H1 (cell line): ENCODE data around the gene CSPG5. TPM values are rescaled to one million over a fixed set of nuclear protein-coding genes. Genes with fewer than 3 reads are reported as not detected.

ENCODE experiments used
- E2F6 ChIP-seq: IDR thresholded peaks from 2 replicates; pipeline ENCODE4 v1.6.1; 2012; ENCODE audit warnings: inconsistent platforms
- polyA plus RNA-seq, 7 experiments: library from polyadenylated mRNA; depleted of rRNA in 3 of 7; stranded (reverse) in 5 of 7; unstranded in 2 of 7; fragments of >200 nt in 5 of 7; fragments of 200-250 nt in 2 of 7; gene quantifications; 1 replicate in 5 of 7; 2 replicates in 1 of 7; 4 replicates in 1 of 7; pipeline versions ENCODE4 v1.2.1 to v1.2.3, GENCODE V29; 2011 to 2013; ENCODE audit warnings: missing spikeins in 2 of 7, mixed read lengths in 2 of 7
- total RNA-seq: library from RNA; stranded (reverse); fragmentation: NEBNext Ultra II Directional; extraction: Animal tissue kit (Norgen Biotek cat#: 25700); gene quantifications from 2 replicates; pipeline ENCODE4 v1.2.1, GENCODE V29; 2021
- TF ChIP-seq, protein P1 (sequence below): IDR thresholded peaks from 2 replicates; pipeline ENCODE4 v1.6.1; 2012; ENCODE audit warnings: low read length, inconsistent platforms

The CSPG5 gene
- total and polyA plus RNA-seq, 2 of the 8 experiments (the other 6 are each of a cell fraction or from before 2014, with no cell fraction given), result 2.1 to 7.4 TPM

GRCh38 chr3:47610583-47610982, 31.9 kb upstream of the CSPG5 start (continued):
- TF ChIP-seq, protein P1, sequence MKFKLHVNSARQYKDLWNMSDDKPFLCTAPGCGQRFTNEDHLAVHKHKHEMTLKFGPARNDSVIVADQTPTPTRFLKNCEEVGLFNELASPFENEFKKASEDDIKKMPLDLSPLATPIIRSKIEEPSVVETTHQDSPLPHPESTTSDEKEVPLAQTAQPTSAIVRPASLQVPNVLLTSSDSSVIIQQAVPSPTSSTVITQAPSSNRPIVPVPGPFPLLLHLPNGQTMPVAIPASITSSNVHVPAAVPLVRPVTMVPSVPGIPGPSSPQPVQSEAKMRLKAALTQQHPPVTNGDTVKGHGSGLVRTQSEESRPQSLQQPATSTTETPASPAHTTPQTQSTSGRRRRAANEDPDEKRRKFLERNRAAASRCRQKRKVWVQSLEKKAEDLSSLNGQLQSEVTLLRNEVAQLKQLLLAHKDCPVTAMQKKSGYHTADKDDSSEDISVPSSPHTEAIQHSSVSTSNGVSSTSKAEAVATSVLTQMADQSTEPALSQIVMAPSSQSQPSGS, result no peak
- no peak for TF ChIP-seq E2F6
